ENCODE measurements around the gene DNAH8. TPM values are rescaled to one million over a fixed set of nuclear protein-coding genes. Genes with fewer than 3 reads are reported as not detected.

DNAH8 gene
- polyA plus RNA-seq, 1 of the 3 experiments (the other 2 are of a cell fraction): not detected

DNA sequence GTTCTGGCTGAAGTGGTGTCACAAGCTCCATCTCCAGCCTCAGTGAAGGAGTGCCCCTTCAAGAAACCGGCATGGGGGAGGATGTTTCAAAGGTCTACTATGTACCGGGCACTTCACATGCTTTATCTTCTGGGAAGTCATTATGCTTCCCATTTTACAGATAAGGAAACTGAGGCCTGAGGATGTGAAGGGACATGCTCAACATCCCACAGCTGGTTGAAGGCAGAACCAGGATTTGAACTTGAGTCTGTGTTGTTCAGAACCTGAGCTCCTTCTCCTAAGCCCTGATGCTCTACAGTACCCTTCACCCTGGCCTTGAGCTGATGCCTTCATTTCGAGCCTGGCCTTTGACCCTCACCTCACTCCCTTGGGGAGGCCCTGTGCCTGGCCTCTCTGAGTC is 346.5 kb downstream of the DNAH8 start:
- Histone ChIP-seq H3K4me1 (ENCODE audit: control insufficient read depth in 1 of 2, insufficient read depth in 2 of 2, low read depth in 1 of 2, low read length in 1 of 2) (peaks cover 0 to 58% of the 10 kb centered on the region in 2 experiments; a peak in 2 of 4 replicates), H2AFZ (ENCODE audit: low read depth) (no peak overlapping the region), H3K9me2 (no peaks in the 10 kb centered on the region), H3K9ac (no peak overlapping the region), H3K27ac (ENCODE audit: low read depth in 2 of 2, low read length in 1 of 2) (peak overlapping the region in 1 of 2 experiments; percentile 44; a peak in 2 of 4 replicates), H3K27me3 (ENCODE audit: insufficient read depth) (no peaks in the 10 kb centered on the region), H4K20me1 (ENCODE audit: insufficient read depth) (no peaks in the 10 kb centered on the region), H3F3A (replicated peaks; ENCODE audit: insufficient read depth) (no peaks in the 10 kb centered on the region), H3K36me3 (replicated peaks in 1 of 2; ENCODE audit: control insufficient read depth in 1 of 2, insufficient read depth in 2 of 2, low read length in 1 of 2) (no peaks in the 10 kb centered on the region), H3K79me2 (ENCODE audit: insufficient read depth) (no peaks in the 10 kb centered on the region), H3K4me2 (no peak overlapping the region), H3K4me3 (ENCODE audit: low read depth in 2 of 2, low read length in 1 of 2) (no peak overlapping the region), H3K9me3 (no peaks in the 10 kb centered on the region)
- DNase-seq: no peak
- WGBS (ENCODE audit: low lambda C conversion rate): 83% methylated on average over 1 of the region's 3 CpGs
- POLR2A ChIA-PET: no interaction called here
- TF ChIP-seq TCF12 (IDR thresholded peaks at IDR 0.05) (no peak), YY1 (IDR thresholded peaks at IDR 0.05; ENCODE audit: low read depth) (no peak), SIN3A (IDR thresholded peaks at IDR 0.05; ENCODE audit: borderline replicate concordance, low read depth, low read length) (no peak)
- CTCF ChIA-PET: interaction anchor here (0.5 to 2.9 kb wide), 8 partner anchors 32 to 241 kb away, joined by 3 to 11 read pairs (median 5); partner anchors contain the start of gene SAYSD1

DNA sequence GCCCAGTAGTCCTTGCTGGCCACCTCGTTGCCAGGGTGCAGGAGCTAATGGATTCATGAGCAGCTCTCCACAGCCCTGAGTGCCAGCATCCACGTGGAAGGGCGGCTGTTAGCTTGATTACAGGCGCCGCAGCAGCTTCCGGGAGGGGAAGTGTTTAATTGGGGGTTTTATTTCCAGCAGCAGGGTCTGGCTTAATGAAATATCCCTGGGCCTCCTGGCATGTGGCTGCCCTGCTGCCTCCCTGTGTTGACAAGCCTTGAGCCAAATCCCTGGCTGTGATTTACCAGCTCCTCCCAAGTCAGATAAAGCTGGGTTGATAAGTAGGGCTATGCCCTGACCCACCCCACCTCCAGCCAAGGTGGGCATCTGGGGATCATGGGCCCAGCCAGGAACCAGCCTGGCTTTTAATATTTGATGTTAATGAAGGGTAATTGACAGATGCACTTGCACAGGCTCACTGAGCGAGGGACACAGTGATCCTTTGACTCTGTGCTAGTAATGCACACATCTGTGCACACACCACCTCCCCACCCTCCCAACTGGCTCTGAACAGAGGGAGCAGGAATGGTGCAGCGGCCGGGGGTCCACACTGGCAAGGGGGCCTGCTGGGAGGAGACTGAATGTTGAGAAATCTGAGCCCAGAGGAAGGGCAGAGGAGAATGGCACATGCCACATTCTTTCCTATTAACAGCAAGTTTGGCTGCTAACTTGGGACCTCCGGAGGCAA is 347.1 kb downstream of the DNAH8 start:
- Histone ChIP-seq H4K20me1 (ENCODE audit: insufficient read depth) (no peaks in the 10 kb centered on the region), H3K9me3 (no peaks in the 10 kb centered on the region), H3F3A (replicated peaks; ENCODE audit: insufficient read depth) (no peaks in the 10 kb centered on the region), H3K4me3 (ENCODE audit: low read depth in 2 of 2, low read length in 1 of 2) (no peak overlapping the region), H3K27me3 (ENCODE audit: insufficient read depth) (no peaks in the 10 kb centered on the region), H2AFZ (ENCODE audit: low read depth) (no peak overlapping the region), H3K36me3 (replicated peaks in 1 of 2; ENCODE audit: control insufficient read depth in 1 of 2, insufficient read depth in 2 of 2, low read length in 1 of 2) (no peaks in the 10 kb centered on the region), H3K79me2 (ENCODE audit: insufficient read depth) (no peaks in the 10 kb centered on the region), H3K9ac (no peak overlapping the region), H3K4me2 (no peak overlapping the region), H3K27ac (ENCODE audit: low read depth in 2 of 2, low read length in 1 of 2) (peak overlapping the region in 1 of 2 experiments; percentile 44; a peak in 2 of 4 replicates), H3K9me2 (no peaks in the 10 kb centered on the region), H3K4me1 (ENCODE audit: control insufficient read depth in 1 of 2, insufficient read depth in 2 of 2, low read depth in 1 of 2, low read length in 1 of 2) (peaks cover 0 to 57% of the 10 kb centered on the region in 2 experiments; a peak in 2 of 4 replicates)
- WGBS (ENCODE audit: low lambda C conversion rate): 27% methylated on average over 4 of the region's 10 CpGs
- ChIA-PET POLR2A (no interaction called here), CTCF (interaction anchor here (0.7 to 2.9 kb wide), 7 partner anchors 32 to 248 kb away, joined by 3 to 11 read pairs (median 3); partner anchors contain the start of gene SAYSD1)
- DNase-seq: peak; percentile 80
- TF ChIP-seq SMC3 (IDR thresholded peaks at IDR 0.05; ENCODE audit: low read depth, low read length): peak; percentile 14; the same call in 1 of the 2 replicates
- TF ChIP-seq GATA2 (CRISPR knock-in tag; IDR thresholded peaks at IDR 0.05): peak; percentile 95
- peak in 1 of 2 experiments; percentile 87; a peak in 2 of 4 replicates for TF ChIP-seq EP300 (IDR thresholded peaks at IDR 0.05; ENCODE audit: borderline replicate concordance in 1 of 2, low read depth in 1 of 2, low read length in 1 of 2)
- peak; percentile 88; the same call in 1 of the 2 replicates for TF ChIP-seq MXI1 (IDR thresholded peaks at IDR 0.05; ENCODE audit: low read depth, low read length)
- no peak for TF ChIP-seq SIN3A (IDR thresholded peaks at IDR 0.05; ENCODE audit: borderline replicate concordance, low read depth, low read length)
- TF ChIP-seq FOXJ3 (CRISPR knock-in tag; IDR thresholded peaks at IDR 0.05): peak; percentile 97
- TF ChIP-seq, protein P1, sequence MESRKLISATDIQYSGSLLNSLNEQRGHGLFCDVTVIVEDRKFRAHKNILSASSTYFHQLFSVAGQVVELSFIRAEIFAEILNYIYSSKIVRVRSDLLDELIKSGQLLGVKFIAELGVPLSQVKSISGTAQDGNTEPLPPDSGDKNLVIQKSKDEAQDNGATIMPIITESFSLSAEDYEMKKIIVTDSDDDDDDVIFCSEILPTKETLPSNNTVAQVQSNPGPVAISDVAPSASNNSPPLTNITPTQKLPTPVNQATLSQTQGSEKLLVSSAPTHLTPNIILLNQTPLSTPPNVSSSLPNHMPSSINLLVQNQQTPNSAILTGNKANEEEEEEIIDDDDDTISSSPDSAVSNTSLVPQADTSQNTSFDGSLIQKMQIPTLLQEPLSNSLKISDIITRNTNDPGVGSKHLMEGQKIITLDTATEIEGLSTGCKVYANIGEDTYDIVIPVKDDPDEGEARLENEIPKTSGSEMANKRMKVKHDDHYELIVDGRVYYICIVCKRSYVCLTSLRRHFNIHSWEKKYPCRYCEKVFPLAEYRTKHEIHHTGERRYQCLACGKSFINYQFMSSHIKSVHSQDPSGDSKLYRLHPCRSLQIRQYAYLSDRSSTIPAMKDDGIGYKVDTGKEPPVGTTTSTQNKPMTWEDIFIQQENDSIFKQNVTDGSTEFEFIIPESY (IDR thresholded peaks at IDR 0.05; ENCODE audit: borderline replicate concordance, low read depth): no peak
- peak; percentile 29 for TF ChIP-seq RAD21 (IDR thresholded peaks at IDR 0.05; ENCODE audit: low read length)
- TF ChIP-seq RFX5 (IDR thresholded peaks at IDR 0.05; ENCODE audit: low read length): peak; percentile 52; the same call in 1 of the 2 replicates
- TF ChIP-seq JUND (IDR thresholded peaks at IDR 0.05): no peak
- TF ChIP-seq, protein P2, sequence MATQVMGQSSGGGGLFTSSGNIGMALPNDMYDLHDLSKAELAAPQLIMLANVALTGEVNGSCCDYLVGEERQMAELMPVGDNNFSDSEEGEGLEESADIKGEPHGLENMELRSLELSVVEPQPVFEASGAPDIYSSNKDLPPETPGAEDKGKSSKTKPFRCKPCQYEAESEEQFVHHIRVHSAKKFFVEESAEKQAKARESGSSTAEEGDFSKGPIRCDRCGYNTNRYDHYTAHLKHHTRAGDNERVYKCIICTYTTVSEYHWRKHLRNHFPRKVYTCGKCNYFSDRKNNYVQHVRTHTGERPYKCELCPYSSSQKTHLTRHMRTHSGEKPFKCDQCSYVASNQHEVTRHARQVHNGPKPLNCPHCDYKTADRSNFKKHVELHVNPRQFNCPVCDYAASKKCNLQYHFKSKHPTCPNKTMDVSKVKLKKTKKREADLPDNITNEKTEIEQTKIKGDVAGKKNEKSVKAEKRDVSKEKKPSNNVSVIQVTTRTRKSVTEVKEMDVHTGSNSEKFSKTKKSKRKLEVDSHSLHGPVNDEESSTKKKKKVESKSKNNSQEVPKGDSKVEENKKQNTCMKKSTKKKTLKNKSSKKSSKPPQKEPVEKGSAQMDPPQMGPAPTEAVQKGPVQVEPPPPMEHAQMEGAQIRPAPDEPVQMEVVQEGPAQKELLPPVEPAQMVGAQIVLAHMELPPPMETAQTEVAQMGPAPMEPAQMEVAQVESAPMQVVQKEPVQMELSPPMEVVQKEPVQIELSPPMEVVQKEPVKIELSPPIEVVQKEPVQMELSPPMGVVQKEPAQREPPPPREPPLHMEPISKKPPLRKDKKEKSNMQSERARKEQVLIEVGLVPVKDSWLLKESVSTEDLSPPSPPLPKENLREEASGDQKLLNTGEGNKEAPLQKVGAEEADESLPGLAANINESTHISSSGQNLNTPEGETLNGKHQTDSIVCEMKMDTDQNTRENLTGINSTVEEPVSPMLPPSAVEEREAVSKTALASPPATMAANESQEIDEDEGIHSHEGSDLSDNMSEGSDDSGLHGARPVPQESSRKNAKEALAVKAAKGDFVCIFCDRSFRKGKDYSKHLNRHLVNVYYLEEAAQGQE (IDR thresholded peaks at IDR 0.05; ENCODE audit: low read depth, low read length): no peak
- peak; percentile 95 for TF ChIP-seq RCOR1 (IDR thresholded peaks at IDR 0.05; ENCODE audit: low read length)
- TF ChIP-seq NFIC (IDR thresholded peaks at IDR 0.05; ENCODE audit: borderline replicate concordance): no peak
- TF ChIP-seq MEF2A (IDR thresholded peaks at IDR 0.05; ENCODE audit: borderline replicate concordance, low read depth): no peak
